ENCODE results near the gene PAK4.

The PAK4 gene

DNA sequence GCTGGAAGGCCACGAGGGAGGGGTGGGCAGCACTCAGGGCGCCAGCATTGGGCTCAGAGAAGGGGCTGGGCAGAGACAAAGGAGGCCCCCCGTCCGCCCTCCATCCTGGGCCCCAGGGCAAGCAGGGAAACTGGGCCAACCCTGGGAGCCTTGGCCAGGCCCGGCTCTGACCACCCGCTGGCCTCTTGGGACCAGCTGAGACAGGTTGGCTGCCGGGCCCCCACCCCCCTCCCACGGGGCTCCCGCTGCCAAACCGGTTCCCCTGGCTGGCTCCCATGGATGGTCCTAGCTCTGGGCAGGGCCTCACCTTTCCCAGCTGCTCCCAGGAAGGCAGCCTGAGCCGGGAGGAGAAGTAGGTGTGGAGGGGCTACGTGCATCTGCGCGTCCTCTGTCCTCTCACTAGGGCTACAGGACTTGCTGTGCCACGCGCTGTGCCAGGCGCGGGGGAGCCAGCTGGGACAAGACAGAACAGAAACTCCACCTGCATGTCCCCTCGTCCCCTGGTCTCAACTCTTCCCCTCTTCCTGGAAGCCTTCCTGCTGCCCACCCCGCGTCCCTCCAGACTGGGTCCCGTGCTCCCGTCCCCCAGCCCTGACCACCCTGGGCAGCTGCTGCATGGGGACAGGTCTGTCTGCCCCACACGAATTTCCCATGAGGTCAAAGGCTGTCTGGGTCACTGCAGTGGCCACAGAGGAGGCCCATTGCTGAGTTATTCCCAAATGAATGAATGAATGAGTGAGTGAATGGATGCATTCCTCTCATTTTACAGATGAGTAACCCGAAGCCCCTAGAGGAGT, 42.1 kb downstream of the PAK4 start:
- DNase-seq = no peak

DNA sequence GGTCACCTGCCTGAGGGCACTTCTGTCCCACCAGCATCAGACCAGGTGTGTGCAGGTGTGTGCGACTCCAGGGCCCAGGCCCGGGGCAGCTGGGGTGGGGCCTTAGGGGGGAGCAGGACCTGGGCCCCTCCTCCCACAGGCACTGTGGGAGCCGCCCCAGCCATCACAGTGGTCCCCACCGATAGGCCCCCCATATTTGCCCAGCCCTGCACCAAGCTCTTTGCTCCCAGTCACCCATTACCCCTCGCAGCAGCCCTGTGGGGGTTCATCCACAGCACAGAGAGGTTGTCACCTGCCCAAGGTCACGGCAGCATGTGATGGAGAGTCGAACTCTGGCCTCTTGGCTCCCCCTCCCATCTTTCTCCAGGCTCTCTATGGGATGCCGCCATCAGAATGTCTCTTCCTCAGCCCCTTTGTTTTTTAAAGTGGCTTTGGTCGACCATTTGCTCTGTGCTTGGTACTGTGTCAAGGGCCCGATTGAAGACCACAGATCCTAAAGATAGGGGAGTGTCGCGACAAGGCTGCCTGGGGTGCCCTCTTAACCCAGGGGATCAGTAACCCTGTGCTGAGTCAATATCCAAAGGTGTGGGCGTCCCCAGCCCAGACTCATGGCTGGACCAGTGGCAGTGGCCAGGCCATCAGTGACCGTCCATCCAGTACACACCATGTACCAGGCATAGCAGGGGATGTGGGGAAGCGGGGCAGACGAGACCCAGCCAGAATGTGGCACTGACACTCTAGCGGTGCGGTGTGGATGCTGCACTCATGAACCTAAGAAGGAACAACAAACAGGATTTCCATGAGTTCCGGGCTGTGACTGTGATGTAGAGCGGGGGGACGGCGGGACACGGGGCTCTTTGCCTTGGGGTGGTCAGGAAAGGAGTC, 42.9 kb downstream of the PAK4 start:
- DNase-seq = no peak

DNA sequence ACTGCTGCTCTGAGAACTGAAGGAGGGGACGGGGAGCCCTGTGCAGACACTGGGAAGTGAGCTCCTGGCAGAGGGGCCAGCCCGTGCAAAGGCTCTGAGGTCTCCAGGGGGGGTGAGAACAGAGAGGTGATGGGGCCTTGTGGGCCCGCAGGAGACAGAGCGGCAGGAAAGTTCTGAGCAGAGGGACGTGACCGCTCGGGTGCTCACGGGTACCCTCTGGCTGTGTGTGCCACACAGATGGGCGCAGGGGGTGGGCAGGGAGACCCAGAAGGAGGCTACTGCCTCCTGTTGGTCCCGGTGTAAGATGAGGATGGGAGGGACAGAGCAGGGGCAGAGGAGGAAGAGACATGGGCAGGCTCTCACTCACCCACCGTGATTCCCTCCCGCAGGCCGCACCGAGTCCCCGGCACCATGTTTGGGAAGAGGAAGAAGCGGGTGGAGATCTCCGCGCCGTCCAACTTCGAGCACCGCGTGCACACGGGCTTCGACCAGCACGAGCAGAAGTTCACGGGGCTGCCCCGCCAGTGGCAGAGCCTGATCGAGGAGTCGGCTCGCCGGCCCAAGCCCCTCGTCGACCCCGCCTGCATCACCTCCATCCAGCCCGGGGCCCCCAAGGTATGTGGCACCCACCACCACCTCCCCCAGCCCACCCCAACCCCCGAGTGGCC, 43.7 kb downstream of the PAK4 start:
- no peak for DNase-seq

DNA sequence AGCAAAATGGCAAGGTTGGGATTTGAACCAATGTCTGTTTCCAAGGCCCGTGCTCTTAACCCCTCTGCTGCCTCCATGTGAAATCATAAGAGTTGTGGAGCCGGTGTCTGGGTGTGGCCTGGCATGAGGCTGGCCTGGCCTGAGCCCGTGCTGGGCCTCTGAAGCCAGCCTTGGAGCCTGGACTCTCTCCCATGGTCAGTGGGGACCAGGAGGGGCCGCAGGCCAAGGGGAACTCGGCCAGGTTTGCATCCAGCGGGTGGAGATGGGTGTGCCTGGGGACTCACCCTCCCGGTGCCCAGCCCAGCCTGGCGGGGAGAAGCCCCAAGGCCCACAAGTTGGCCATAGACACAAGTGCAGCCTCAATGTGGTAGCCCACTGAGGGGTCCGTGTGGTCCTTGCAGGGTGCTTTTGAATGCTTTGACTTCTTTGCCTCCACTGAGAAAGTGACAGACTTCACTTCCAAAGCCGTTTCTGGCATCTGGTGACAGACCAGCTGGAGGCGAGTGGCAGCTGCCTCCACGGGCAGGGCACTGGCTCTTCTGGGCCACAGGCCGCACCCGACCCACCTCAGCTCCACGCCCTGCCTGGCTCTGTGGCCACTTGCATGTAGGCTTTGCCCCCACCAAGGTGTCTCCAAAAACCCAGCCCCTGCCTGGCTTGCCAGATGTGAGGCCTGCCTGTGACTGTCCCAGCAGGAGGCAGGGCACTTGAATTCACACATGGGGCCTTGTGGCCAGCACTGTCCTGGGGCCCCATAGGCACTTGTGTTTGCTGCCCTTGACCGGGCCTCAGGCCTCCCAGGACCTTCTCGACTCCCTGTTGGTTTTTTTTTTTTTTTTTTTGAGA, 45.0 kb downstream of the PAK4 start:
- no peak for DNase-seq

DNA sequence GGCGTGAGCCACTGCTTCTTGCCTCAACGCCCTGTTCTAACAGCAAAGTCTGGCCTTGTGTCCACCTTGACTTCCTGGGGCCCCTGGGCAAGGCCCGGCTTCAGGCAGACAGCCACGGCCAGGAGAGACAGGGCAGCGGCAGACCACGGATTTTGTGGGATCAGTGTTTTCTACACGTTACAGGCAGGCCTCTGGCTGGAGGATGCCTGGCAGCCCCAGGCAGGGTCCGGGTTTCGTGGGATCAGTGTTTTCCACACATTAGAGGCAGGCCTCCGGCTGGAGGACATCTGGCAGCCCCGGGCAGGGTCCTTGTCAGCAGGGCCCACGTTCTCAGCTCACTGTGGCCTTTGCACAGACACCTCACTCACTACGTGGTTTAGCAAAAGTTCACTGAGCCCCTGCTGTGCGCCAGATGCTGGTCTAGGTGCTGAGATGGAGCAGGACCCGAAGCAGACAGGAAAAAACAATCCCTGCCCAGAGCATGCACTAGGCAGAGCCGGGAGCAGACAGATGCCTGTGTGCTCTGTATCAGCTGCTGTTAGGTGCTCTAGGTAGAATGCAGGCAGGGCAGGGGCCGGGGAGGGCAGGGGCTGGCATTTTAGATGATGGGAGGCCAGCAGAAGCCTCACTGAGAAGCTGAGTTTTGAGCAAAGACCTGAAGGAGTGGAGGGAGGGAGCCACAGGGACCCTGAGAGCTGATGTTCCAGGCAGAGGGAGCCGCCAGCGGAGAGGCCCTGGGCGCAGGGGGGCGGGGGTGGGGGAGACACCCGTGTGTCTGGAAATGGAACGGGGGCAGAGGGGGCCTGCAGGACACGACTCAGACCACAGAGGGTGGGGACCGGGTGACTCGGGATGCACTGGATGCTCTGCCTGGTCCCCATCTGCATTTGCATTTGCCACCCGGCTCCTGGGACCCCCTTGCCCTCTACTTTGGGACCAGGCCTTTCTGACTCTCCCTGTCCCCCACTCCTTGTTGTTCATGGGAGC, 46.2 kb downstream of the PAK4 start:
- no peak for DNase-seq

- DNase-seq = no peak
Measured at GRCh38 chr19:39172700-39173501, 47.3 kb downstream of the PAK4 start.

DNA sequence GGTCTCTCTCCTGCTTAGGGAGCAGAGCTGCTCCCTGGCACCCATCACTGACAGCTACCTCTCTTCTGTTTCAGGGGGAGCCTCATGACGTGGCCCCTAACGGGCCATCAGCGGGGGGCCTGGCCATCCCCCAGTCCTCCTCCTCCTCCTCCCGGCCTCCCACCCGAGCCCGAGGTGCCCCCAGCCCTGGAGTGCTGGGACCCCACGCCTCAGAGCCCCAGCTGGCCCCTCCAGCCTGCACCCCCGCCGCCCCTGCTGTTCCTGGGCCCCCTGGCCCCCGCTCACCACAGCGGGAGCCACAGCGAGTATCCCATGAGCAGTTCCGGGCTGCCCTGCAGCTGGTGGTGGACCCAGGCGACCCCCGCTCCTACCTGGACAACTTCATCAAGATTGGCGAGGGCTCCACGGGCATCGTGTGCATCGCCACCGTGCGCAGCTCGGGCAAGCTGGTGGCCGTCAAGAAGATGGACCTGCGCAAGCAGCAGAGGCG, 48.0 kb downstream of the PAK4 start:
- no peak for DNase-seq

DNA sequence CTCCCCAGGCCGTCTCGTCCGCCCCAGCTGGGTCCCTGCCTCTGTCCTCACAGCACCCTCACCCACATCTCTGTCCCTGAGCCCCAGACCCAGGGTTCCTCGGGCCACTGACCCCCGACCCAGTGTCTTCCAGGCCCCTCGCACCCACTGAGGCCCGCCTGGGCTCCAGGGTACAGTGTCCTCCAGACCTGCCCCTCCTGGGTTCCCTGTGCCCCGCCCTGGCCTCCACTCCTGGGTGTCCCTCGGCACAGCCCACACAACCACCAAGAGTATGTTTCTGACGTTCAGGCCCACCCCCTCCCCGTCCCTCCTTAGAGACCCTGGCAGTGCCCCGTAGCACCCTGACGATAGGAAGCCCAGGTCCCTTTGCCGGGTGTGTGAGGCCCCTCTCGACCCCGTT, 48.6 kb downstream of the PAK4 start:
- DNase-seq = no peak

DNA sequence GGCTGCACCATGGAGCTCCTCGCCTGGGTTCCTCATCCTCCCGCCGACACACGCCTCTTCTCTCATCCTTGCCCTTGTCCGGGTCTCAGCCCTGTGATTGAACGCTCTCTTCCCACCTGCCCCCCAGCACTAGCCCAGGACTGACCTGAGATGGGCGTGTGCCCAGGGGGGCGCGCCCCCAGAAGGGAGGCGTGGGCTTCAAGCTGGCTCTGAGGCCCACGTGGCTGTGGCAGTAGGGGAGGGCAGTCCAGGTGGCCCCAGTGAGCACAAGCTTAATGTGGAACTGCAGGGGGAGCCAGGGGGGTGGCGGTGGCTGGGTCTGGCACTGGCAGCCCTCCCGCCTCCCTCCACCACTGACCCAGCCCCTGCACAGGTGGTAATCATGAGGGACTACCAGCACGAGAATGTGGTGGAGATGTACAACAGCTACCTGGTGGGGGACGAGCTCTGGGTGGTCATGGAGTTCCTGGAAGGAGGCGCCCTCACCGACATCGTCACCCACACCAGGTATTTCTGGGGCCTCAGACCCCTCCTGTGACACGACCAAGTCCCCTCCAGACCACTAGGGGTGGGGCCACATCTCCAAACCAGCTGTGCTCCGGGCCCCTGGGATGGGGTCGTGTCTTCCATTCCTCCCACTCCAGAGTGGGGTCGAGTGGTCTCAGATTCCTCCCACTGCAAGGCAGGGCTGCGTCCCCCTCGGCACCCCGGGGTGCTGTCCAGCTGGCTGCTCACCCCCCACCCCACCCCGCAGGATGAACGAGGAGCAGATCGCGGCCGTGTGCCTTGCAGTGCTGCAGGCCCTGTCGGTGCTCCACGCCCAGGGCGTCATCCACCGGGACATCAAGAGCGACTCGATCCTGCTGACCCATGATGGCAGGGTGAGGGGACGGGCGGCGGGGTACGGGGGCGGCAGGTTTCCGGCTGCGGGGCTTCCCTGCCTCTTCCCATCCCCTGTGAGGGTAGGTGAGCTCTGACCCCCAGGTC, 49.3 kb downstream of the PAK4 start:
- DNase-seq = no peak

- no peak for DNase-seq
Measured at GRCh38 chr19:39175564-39175963, 50.0 kb downstream of the PAK4 start.

DNA sequence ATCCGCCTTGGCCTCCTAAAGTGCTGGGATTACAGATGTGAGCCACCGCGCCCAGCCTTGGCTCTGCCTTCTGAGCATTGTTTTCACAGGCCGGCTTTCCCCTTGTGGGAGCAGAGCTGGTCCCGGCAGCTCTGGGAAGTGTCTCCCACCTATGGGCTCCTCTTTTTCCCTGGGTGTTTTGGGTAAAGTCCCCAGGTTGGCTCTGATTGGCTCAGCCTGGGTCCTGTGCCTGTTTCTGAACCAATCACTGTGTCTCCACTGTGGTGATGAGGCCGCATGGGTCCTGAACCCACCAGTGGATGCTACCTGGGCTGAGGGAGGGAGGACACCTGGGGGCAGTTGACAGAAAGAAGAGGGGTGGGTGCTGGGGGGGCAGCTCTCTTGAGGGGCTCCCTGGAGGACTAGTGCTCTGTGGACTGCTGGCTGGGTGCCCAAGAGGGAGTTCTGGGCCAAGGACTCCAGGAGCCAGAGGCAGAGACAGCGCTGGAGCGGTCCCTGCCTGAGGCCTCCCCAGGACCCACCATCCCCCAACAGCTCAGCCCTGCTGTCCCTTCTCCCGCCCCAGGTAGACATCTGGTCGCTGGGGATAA, 51.6 kb downstream of the PAK4 start:
- DNase-seq = no peak

GRCh38 chr19:39177736-39178135, 52.1 kb downstream of the PAK4 start:
- DNase-seq = no peak

GRCh38 chr19:39178296-39179006, 52.9 kb downstream of the PAK4 start:
- no peak for DNase-seq

DNA sequence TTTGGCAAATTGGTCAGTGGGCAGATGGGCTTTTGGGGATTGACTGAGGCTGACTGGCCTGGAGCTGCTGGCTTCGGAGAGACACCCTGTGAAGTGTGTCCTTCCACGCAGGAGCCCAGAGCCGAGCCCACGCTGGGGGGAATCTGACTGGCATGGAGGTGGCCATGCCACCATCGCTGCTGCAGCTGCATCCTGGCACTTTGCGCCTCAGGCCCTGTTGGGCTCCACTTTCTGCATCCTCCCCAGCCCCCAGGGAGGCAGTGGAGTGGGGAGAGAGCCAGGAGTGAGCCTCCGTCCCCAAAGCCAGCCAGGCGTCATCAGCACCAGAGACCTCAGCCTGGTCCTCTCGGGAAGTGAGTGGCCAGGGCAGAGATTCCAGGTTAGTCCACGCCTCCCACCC, 54.2 kb downstream of the PAK4 start:
- DNase-seq = no peak

DNA sequence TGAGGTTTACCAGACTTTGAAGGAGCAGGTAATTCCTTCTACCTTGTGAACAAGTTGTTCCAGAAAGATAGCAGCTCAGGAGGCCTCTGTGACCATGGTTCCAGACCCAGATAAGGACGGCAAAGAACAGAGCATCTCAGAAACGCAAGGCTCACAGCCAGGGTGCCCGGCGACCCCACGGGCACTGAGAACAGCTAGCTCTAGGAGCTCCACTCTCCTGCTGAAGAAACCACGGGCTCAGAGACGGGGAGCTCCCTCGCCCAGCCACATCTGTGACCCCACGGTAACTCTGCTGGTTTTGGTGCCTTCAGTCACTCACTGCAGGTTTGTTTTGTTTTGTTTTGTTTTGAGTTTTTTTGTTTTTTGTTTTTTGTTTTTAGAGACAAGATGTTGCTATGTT, 55.2 kb downstream of the PAK4 start:
- no peak for DNase-seq

DNA sequence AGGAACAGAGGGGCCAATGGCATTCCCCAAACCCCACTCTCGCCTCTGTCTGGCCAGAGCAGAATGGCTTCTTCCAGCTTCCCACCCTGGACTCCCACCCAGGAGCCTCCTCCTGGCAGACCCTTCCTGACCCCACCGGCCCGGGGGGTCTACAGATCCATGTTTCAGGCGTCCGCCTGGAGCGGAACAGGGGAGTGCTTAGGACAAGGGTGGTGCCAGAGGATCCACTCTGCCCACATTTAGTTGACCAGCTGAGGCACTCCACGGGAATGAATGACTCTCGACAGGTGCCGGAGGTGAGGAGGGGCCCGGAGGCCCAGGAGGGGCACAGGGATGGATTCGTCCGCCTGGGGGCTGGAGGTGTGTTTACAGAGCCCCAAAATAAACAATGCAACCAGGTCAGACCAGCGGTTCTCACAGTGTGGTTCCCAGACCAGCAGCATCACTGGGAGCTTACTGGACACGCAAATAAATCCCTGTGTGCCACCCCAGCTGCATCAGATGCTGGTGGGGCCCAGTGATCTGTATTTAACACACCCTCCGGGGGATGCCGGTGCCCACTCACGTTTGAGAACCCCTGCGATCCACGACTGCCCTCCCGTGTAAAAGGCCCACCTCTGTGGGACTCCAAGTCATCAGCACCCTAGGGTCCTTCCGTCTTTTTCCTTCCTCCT, 56.1 kb downstream of the PAK4 start:
- DNase-seq = no peak

GRCh38 chr19:39182174-39182505, 56.6 kb downstream of the PAK4 start:
- no peak for DNase-seq

DNA sequence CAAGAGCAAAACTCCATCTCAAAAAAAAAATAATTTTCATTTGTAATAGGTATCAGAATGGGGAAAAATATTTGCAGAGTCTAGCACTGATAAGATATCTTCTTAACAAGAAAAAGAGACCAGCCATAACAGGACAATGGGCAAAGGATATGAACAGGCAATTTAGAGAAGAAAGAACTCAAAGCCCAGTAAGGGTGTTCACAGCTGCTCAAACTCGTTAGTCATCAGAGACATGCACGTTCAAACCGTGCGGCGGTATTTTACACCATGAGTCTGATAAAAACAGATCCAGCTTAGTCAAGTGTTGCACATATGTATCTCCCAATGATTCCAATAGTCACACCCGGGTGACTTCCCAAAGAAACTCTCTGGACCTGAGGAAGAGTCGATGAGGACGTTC, 57.5 kb downstream of the PAK4 start:
- no peak for DNase-seq
